ENCODE measurements around the gene GSG1L. TPM values are rescaled to one million over a fixed set of nuclear protein-coding genes. Genes with fewer than 3 reads are reported as not detected.

Gene GSG1L
- total and polyA plus RNA-seq, 4 experiments from 2014 or later, result 0.27 TPM; not detected in 3

GRCh38 chr16:27799896-27800295 lies 263.6 kb downstream of the GSG1L start:
- peaks cover 0 to 4% (median 0%) of the 10 kb centered on the region in 8 donors for H3K9me3 Mint-ChIP-seq
- H3K27me3 Mint-ChIP-seq, result peaks cover 15 to 19% of the 10 kb centered on the region in 2 donors
- H3K36me3 Mint-ChIP-seq, result no peaks in the 10 kb centered on the region
- no peak for DNase-seq
- H3K27ac Mint-ChIP-seq, result no peak overlapping the region
- intact Hi-C loops (cut with micrococcal nuclease), result no loop called here
- CTCF ChIA-PET (ENCODE audit: partially characterized antibody), result no interaction called here
- Histone ChIP-seq H3K36me3 (ENCODE audit: insufficient read depth, low read length) (no peaks in the 10 kb centered on the region), H3K9me3 (ENCODE audit: control insufficient read depth in 1 of 2, low read length in 2 of 2) (no peaks in the 10 kb centered on the region), H3K27ac (ENCODE audit: low read depth, low read length) (no peak overlapping the region), H3K27me3 (ENCODE audit: insufficient read depth, low read length) (no peaks in the 10 kb centered on the region), H3K4me1 (ENCODE audit: insufficient read depth, low read length) (no peaks in the 10 kb centered on the region), H3K4me3 (ENCODE audit: low read length in 2 of 2) (no peak overlapping the region)
- POLR2A ChIA-PET (ENCODE audit: partially characterized antibody), result interaction anchor here (0.6 kb wide), 1 partner anchor 15 kb away, joined by 5 read pairs; no protein-coding TSS in a partner anchor
- peaks cover 4 to 9% (median 7%) of the 10 kb centered on the region in 4 donors for H3K4me1 Mint-ChIP-seq
- H3K4me3 Mint-ChIP-seq, result no peak overlapping the region

- Histone ChIP-seq H3K9me3 (ENCODE audit: control insufficient read depth in 1 of 2, low read length in 2 of 2) (no peaks in the 10 kb centered on the region), H3K36me3 (ENCODE audit: insufficient read depth, low read length) (no peaks in the 10 kb centered on the region), H3K27me3 (ENCODE audit: insufficient read depth, low read length) (no peaks in the 10 kb centered on the region), H3K4me3 (ENCODE audit: low read length in 2 of 2) (no peak overlapping the region), H3K4me1 (ENCODE audit: insufficient read depth, low read length) (no peaks in the 10 kb centered on the region), H3K27ac (ENCODE audit: low read depth, low read length) (no peak overlapping the region)
- Mint-ChIP-seq H3K27me3 (peaks cover 7 to 11% of the 10 kb centered on the region in 2 donors), H3K4me1 (no peaks in the 10 kb centered on the region), H3K4me3 (no peak overlapping the region), H3K36me3 (no peaks in the 10 kb centered on the region), H3K27ac (no peak overlapping the region), H3K9me3 (peaks cover 0 to 4% (median 0%) of the 10 kb centered on the region in 8 donors)
- intact Hi-C loops (cut with micrococcal nuclease), result no loop called here
- ChIA-PET CTCF (ENCODE audit: partially characterized antibody) (interaction anchor here (0.7 kb wide), 1 partner anchor 17 kb away, joined by 3 read pairs; no protein-coding TSS in a partner anchor), POLR2A (ENCODE audit: partially characterized antibody) (no interaction called here)
- DNase-seq, result no peak
Observed at GRCh38 chr16:27798241-27798640, 265.3 kb downstream of the GSG1L start.

GRCh38 chr16:27795992-27796614 lies 267.4 kb downstream of the GSG1L start:
- CTCF ChIA-PET (ENCODE audit: partially characterized antibody), result no interaction called here
- Histone ChIP-seq H3K9me3 (ENCODE audit: control insufficient read depth in 1 of 2, low read length in 2 of 2) (no peaks in the 10 kb centered on the region), H3K4me3 (ENCODE audit: low read length in 2 of 2) (no peak overlapping the region), H3K4me1 (ENCODE audit: insufficient read depth, low read length) (no peaks in the 10 kb centered on the region), H3K27me3 (ENCODE audit: insufficient read depth, low read length) (no peaks in the 10 kb centered on the region), H3K36me3 (ENCODE audit: insufficient read depth, low read length) (no peaks in the 10 kb centered on the region), H3K27ac (ENCODE audit: low read depth, low read length) (no peak overlapping the region)
- Mint-ChIP-seq H3K4me3 (no peak overlapping the region), H3K9me3 (no peaks in the 10 kb centered on the region), H3K27me3 (peaks cover 5 to 9% of the 10 kb centered on the region in 2 donors), H3K36me3 (no peaks in the 10 kb centered on the region), H3K4me1 (no peaks in the 10 kb centered on the region), H3K27ac (no peak overlapping the region)
- peak in 1 of 5 donors; percentile 6 for DNase-seq
- POLR2A ChIA-PET (ENCODE audit: partially characterized antibody), result no interaction called here
- intact Hi-C loops (cut with micrococcal nuclease), result no loop called here

GRCh38 chr16:27793249-27793622 lies 270.3 kb downstream of the GSG1L start:
- Mint-ChIP-seq H3K27me3 (peaks cover 5 to 6% of the 10 kb centered on the region in 2 donors), H3K36me3 (no peaks in the 10 kb centered on the region), H3K4me3 (no peak overlapping the region), H3K9me3 (no peaks in the 10 kb centered on the region), H3K27ac (no peak overlapping the region), H3K4me1 (no peaks in the 10 kb centered on the region)
- Histone ChIP-seq H3K36me3 (ENCODE audit: insufficient read depth, low read length) (no peaks in the 10 kb centered on the region), H3K9me3 (ENCODE audit: control insufficient read depth in 1 of 2, low read length in 2 of 2) (no peaks in the 10 kb centered on the region), H3K27me3 (ENCODE audit: insufficient read depth, low read length) (no peaks in the 10 kb centered on the region), H3K4me1 (ENCODE audit: insufficient read depth, low read length) (no peaks in the 10 kb centered on the region), H3K27ac (ENCODE audit: low read depth, low read length) (no peak overlapping the region), H3K4me3 (ENCODE audit: low read length in 2 of 2) (no peak overlapping the region)
- no peak for DNase-seq
- intact Hi-C loops (cut with micrococcal nuclease), result no loop called here
- ChIA-PET POLR2A (ENCODE audit: partially characterized antibody) (no interaction called here), CTCF (ENCODE audit: partially characterized antibody) (no interaction called here)

- no peaks in the 10 kb centered on the region for H3K36me3 Mint-ChIP-seq
- ChIA-PET CTCF (ENCODE audit: partially characterized antibody) (no interaction called here), POLR2A (ENCODE audit: partially characterized antibody) (no interaction called here)
- Histone ChIP-seq H3K36me3 (ENCODE audit: insufficient read depth, low read length) (no peaks in the 10 kb centered on the region), H3K4me3 (ENCODE audit: low read length in 2 of 2) (no peak overlapping the region), H3K27me3 (ENCODE audit: insufficient read depth, low read length) (no peaks in the 10 kb centered on the region), H3K9me3 (ENCODE audit: control insufficient read depth in 1 of 2, low read length in 2 of 2) (no peaks in the 10 kb centered on the region), H3K4me1 (ENCODE audit: insufficient read depth, low read length) (no peaks in the 10 kb centered on the region), H3K27ac (ENCODE audit: low read depth, low read length) (no peak overlapping the region)
- H3K27ac Mint-ChIP-seq, result no peak overlapping the region
- intact Hi-C loops (cut with micrococcal nuclease), result no loop called here
- no peak for DNase-seq
- H3K27me3 Mint-ChIP-seq, result peaks cover 5 to 6% of the 10 kb centered on the region in 2 donors
- no peaks in the 10 kb centered on the region for H3K4me1 Mint-ChIP-seq
- H3K9me3 Mint-ChIP-seq, result no peaks in the 10 kb centered on the region
- H3K4me3 Mint-ChIP-seq, result no peak overlapping the region
Observed at GRCh38 chr16:27792486-27793248, 270.8 kb downstream of the GSG1L start.

- no peaks in the 10 kb centered on the region for H3K27me3 ChIP-seq (ENCODE audit: insufficient read depth, low read length)
- CTCF ChIA-PET (ENCODE audit: partially characterized antibody), result no interaction called here
- no peaks in the 10 kb centered on the region for H3K9me3 ChIP-seq (ENCODE audit: control insufficient read depth in 1 of 2, low read length in 2 of 2)
- no peaks in the 10 kb centered on the region for H3K4me1 ChIP-seq (ENCODE audit: insufficient read depth, low read length)
- intact Hi-C loops (cut with micrococcal nuclease), result no loop called here
- no peaks in the 10 kb centered on the region for H3K36me3 ChIP-seq (ENCODE audit: insufficient read depth, low read length)
- H3K9me3 Mint-ChIP-seq, result peaks cover 0 to 3% (median 0%) of the 10 kb centered on the region in 8 donors
- no peaks in the 10 kb centered on the region for H3K4me1 Mint-ChIP-seq
- H3K4me3 ChIP-seq (ENCODE audit: low read length in 2 of 2), result no peak overlapping the region
- no peak overlapping the region for H3K27ac Mint-ChIP-seq
- H3K27ac ChIP-seq (ENCODE audit: low read depth, low read length), result no peak overlapping the region
- DNase-seq, result no peak
- POLR2A ChIA-PET (ENCODE audit: partially characterized antibody), result no interaction called here
- no peak overlapping the region for H3K4me3 Mint-ChIP-seq
- no peaks in the 10 kb centered on the region for H3K36me3 Mint-ChIP-seq
- H3K27me3 Mint-ChIP-seq, result peaks cover 1 to 6% of the 10 kb centered on the region in 2 donors
Observed at GRCh38 chr16:27791404-27791719, 272.2 kb downstream of the GSG1L start.

- DNase-seq, result no peak
- Mint-ChIP-seq H3K36me3 (no peaks in the 10 kb centered on the region), H3K9me3 (peaks cover 0 to 3% (median 0%) of the 10 kb centered on the region in 8 donors), H3K27me3 (peaks cover 1 to 4% of the 10 kb centered on the region in 2 donors), H3K4me1 (no peaks in the 10 kb centered on the region), H3K27ac (no peak overlapping the region), H3K4me3 (no peak overlapping the region)
- POLR2A ChIA-PET (ENCODE audit: partially characterized antibody), result no interaction called here
- Histone ChIP-seq H3K4me3 (ENCODE audit: low read length in 2 of 2) (no peak overlapping the region), H3K9me3 (ENCODE audit: control insufficient read depth in 1 of 2, low read length in 2 of 2) (no peaks in the 10 kb centered on the region), H3K36me3 (ENCODE audit: insufficient read depth, low read length) (no peaks in the 10 kb centered on the region), H3K27me3 (ENCODE audit: insufficient read depth, low read length) (no peaks in the 10 kb centered on the region), H3K4me1 (ENCODE audit: insufficient read depth, low read length) (no peaks in the 10 kb centered on the region), H3K27ac (ENCODE audit: low read depth, low read length) (no peak overlapping the region)
- CTCF ChIA-PET (ENCODE audit: partially characterized antibody), result no interaction called here
- intact Hi-C loops (cut with micrococcal nuclease), result no loop called here
Observed at GRCh38 chr16:27790546-27791403, 272.7 kb downstream of the GSG1L start.
